GM18873 (cell line): ENCODE results near the gene PYGM.

Experiments used
- ATAC-seq: cut with Tn5 transposase; IDR thresholded peaks from one replicate; pipeline ENCODE4 v1.9.1; 2021; ENCODE audit warnings: mild to moderate bottlenecking, moderate library complexity, moderate number of reproducible peaks; ENCODE audit not compliant: unreplicated experiment, low FRiP score

PYGM gene

GRCh38 chr11:64742087-64742888 is 17.5 kb downstream of the PYGM start:
- ATAC-seq, result no peak

- ATAC-seq, result no peak
Measured at GRCh38 chr11:64741375-64742086, 18.2 kb downstream of the PYGM start.

- no peak for ATAC-seq
Measured at GRCh38 chr11:64739871-64740270, 19.9 kb downstream of the PYGM start.

- no peak for ATAC-seq
Measured at GRCh38 chr11:64736654-64737053, 23.1 kb downstream of the PYGM start.

GRCh38 chr11:64735725-64736259 is 24.0 kb downstream of the PYGM start:
- ATAC-seq, result no peak

GRCh38 chr11:64734811-64735724 is 24.7 kb downstream of the PYGM start:
- ATAC-seq, result no peak

GRCh38 chr11:64731601-64732000 is 28.2 kb downstream of the PYGM start:
- no peak for ATAC-seq

- ATAC-seq, result no peak
Measured at GRCh38 chr11:64729851-64730382, 29.9 kb downstream of the PYGM start.

- ATAC-seq, result no peak
Measured at GRCh38 chr11:64728757-64729365, 30.9 kb downstream of the PYGM start.

GRCh38 chr11:64726867-64727530 is 32.8 kb downstream of the PYGM start:
- no peak for ATAC-seq

GRCh38 chr11:64726211-64726641 is 33.5 kb downstream of the PYGM start:
- ATAC-seq, result no peak

GRCh38 chr11:64724863-64725532 is 34.8 kb downstream of the PYGM start:
- no peak for ATAC-seq

- ATAC-seq, result no peak
Measured at GRCh38 chr11:64723907-64724862, 35.6 kb downstream of the PYGM start.

GRCh38 chr11:64723117-64723906 is 36.5 kb downstream of the PYGM start, which contains the start of gene NRXN2:
Gene NRXN2 (minus strand): TSS chr11:64723197. CDS start chr11:64713699, 9,498 bp downstream.
- no peak for ATAC-seq

GRCh38 chr11:64722141-64723065 is 37.4 kb downstream of the PYGM start:
- ATAC-seq, result no peak

GRCh38 chr11:64721359-64721699 is 38.4 kb downstream of the PYGM start:
- no peak for ATAC-seq
